HG03097 (cell line): ENCODE results near the gene REPIN1.

ENCODE experiments used
- ATAC-seq: cut with Tn5 transposase; IDR thresholded peaks from one replicate; pipeline ENCODE4 v1.9.1; 2021; ENCODE audit not compliant: unreplicated experiment, low FRiP score

REPIN1 gene

DNA sequence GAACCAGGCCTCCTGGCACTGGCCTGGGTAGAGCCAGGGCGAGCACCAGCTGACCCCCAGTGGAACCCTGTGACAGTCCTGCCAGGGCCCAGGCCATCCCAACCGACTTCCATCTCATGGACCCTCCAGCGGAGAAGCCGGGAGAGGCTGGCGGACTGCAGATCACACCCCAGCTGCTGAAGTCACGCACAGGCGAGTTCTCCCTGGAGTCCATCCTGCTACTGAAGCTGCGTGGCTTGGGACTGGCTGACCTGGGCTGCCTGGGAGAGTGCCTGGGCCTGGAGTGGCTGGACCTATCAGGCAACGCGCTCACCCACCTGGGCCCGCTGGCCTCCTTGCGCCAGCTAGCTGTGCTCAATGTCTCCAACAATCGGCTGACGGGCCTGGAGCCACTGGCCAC, 31.9 kb upstream of the REPIN1 start:
- ATAC-seq, result no peak

- no peak for ATAC-seq
Observed at GRCh38 chr7:150337179-150337578, 31.4 kb upstream of the REPIN1 start.

DNA sequence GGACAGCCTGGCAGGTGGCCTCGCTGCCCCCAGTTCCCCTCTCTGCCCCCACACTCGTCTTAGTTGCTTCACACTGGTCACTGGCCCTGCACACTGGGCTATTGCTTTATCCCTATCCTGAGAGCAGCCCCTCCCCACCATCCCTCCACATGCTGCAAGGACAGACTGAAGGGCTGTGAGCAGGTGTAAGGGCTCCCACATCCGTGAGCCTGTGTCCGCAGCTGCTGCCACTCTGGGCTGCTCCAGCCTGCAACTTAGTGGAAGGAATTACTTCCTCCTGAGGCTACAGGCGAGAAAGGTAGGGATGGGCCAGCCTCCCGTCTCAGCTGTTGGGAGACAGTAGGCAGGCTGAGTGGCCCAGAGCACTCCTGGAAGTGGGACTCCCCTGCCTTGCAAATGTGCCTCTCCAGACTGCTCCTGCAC, 31.0 kb upstream of the REPIN1 start:
- no peak for ATAC-seq

GRCh38 chr7:150338166-150338829, 30.3 kb upstream of the REPIN1 start:
- no peak for ATAC-seq

- ATAC-seq, result no peak
Observed at GRCh38 chr7:150339409-150339809, 29.2 kb upstream of the REPIN1 start.

GRCh38 chr7:150340024-150340749, 28.4 kb upstream of the REPIN1 start:
- ATAC-seq, result no peak

DNA sequence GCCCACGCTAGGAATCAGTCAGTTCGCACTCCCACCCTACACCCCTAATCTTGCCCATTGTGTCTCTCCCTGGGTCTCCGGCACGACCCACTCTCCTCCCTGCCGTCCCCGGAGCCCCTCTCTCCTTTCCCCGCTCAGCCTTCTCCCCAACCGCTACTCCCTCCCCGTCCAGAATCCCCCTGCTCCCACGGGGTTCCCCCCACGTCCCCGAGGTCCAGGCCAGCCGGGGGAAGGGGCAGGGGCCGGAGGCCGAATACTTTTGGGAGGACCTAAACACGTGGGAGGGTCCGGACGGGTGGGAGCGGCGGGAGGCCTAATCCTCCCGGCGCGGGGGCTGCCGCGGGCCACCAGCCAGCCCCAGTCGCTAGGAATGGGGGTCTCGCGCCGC, 27.8 kb upstream of the REPIN1 start:
- no peak for ATAC-seq

DNA sequence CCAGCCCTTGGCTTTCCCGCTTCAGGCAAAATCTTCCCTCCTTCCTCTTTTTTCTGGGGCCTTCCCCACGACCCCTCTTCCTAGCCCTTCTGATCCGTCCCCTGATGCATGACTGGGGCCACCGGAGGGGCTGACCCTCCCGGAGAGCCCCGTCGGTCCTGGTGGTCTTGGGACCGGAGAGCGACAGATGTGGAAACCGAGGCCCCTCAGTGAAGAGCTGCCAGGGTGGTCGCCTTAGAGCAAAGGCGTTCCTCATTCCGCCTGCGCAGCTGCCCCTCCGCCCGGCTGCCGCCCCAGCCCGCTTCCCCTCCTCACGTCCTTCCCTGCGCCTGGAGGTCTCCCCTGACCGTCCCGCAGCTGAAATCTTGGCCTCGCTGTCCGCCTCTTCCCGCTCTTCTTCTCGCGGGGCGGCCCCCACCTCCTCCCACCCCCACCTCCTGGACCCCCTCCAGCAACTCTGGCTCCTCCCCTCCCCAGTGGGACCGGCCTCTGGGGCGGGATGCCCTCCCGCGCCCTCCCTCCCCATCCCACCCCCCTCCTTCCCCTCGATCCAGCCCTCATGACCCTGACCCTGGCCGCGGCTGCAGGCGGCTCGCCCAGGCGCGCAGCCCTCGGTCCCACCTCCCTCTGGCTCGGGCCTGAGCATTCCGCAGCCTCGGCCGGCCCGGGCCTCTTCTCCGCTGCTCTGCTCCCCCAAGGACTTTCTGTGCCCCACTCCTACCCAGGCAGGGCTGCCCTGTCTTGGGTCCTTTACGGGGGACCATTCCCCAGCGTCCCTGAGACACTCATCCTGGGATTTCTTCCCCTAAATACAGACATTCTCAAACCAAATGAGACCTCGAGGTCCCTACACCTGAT, 27.1 kb upstream of the REPIN1 start, which contains the start of gene RARRES2:
Gene RARRES2 (minus strand): TSS at position 367 of the 858 bp plus-strand sequence. CDS start 1,020 bp downstream, outside the sequence.
- no peak for ATAC-seq

- no peak for ATAC-seq
Observed at GRCh38 chr7:150342121-150342408, 26.6 kb upstream of the REPIN1 start.

DNA sequence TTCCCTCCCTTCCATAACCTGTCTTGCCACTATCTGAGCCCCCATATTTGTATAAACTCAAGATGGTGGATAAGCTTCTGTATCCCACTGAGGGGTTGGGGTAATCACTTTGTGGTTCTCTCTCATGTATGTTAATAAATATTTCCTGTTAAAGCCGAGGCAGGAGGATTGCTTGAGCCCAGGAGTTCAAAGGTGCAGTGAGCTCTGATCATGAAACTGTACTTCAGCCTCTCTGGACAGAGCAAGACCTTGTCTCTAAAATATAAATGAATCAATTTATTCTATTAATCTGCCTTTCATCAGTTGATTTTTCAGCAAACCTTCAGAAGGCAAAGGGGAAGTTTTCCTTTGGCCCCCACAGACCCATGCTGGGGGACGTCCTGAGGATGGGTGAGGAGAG, 25.4 kb upstream of the REPIN1 start:
- ATAC-seq, result no peak

- no peak for ATAC-seq
Observed at GRCh38 chr7:150344299-150344698, 24.3 kb upstream of the REPIN1 start.

GRCh38 chr7:150345012-150345411, 23.6 kb upstream of the REPIN1 start:
- no peak for ATAC-seq

- ATAC-seq, result no peak
Observed at GRCh38 chr7:150346922-150347321, 21.7 kb upstream of the REPIN1 start.

DNA sequence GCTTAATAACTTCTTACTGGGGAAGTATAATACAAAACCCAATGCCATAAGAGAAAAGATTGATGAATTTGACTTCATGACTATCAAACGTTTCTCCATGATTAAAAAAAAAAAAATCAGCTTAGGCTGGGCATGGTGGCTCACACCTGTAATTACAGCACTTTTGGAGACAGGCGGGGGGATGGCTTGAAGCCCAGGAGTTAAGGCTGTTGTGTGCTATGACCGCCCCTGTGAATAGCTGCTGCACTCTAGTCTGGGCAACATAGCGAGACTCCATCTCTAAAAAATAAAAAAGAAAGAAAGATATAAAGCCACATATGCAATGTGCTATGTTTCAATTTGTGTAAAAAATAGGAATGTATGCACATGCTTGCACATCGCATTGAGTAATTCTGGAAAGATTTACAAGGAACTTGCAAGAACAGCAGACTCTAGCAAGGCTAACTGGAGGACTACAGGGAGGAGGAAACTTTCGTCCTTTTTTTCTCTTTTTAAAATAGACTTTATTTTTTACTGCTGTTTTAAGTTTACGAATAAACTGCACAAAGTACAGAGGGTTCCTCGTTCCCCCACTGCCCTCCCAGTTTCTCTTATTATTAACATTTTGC, 16.9 kb upstream of the REPIN1 start:
- ATAC-seq, result no peak

DNA sequence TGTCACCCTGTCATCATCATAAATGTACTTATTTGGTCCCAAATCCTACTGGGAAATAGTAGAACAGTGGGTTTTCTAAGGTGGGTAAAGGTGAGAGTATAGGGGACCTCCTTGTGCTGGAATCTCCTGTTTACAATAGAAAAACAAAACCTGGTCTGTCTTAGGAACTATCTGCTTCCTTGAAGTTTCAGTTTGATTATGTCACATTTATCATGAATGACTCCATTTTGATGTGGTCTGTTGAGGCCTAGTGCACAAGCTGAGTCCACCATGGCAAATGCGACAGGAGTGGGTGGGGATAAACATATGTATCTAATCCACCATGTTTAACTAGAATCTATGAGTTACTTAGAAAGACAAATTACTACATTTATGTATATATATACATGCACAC, 13.0 kb upstream of the REPIN1 start:
- no peak for ATAC-seq

DNA sequence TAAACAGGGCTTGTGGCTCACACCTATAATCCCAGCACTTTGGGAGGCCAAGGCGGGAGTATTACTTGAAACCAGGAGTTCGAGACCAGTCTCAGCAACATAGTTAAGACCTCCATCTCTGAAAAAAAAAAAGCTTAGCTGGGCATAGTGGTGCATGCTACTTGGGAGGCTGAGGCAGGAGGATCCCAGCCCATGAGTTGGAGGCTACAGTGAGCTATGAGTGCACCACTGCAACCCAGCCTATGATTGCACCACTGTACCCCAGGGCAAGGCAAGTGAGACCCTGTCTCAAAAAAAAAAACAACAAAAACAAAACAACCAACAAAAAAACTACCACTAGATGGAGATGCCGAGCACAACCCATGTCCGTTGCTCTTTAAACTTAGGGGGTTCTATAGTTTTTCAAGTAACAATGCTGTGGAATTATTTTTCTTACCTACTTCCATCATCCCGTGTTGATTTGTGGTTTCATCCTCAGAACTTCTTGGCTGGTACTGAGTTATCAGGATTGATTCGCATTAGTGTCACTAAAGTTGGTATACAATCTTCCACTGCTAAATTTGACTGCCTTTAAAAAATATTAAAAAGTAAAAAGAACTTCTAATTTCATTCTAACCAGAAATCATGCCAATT, 12.2 kb upstream of the REPIN1 start:
- ATAC-seq, result no peak

DNA sequence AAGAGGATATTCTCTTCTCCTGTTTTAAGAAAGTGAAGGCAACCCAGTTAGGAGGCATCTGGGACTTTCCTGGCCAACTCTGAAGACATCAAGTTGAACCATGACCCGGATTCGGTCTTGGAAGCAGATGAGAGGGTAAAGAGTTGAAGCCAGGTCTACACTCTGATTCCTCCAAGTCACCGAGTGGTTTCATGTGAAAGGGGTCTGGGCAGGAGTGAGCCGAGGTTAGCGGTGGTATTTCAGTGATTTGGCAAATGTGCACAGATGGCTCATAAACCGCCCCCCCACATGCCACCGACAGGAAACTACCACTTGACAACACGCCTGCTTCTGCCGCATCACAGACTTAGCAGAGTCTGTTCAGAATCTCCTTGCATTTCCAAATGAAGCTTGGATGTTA, 11.4 kb upstream of the REPIN1 start:
- no peak for ATAC-seq

DNA sequence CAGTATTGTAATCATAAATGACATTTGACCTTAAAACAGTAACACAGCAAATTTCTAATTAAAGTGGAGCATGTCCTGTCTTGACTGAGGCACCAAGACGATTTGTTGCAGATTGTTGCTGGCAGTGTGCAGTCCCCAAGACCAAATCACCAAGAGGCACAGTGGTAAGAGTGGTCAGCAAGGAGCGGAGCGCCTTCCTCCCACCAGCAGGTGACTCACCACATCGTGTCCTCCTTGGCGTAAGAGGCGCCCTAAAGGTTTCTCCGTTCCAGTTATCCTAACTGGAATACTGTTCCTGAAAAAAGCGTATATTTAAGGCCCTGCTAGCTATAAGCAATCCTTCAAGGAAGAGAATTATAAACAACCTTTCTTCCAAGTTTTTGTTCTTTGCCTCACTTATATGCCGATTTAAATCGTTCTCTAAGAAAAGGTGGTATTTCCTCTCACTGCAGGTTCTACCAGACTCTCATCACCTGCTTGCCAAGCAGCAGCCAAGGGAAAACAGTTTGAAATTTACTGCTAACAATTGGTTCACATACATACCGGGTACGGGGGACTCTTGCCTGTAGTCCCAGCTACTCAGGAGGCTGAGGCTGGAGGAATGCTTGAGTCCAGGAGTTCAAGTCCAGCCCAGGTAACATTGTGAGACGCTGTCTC, 10.7 kb upstream of the REPIN1 start:
- no peak for ATAC-seq

DNA sequence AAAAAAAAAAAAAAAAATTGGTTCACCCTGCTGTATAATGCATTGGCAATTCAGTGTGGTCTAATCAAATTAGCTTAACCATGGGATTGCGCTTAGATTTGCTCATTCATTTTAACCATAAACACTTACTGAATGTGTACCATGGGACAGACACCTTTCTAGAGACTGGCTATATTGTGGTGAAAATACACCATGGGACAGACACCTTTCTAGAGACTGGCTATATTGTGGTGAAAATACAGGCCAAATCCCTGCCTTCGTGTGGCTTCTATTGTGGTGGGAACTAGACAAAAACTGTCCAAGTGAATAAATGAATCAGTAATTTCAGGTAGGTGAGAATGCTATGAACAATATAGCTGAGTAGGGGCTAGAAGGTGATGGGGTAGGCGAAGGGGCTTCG, 10.2 kb upstream of the REPIN1 start:
- no peak for ATAC-seq

DNA sequence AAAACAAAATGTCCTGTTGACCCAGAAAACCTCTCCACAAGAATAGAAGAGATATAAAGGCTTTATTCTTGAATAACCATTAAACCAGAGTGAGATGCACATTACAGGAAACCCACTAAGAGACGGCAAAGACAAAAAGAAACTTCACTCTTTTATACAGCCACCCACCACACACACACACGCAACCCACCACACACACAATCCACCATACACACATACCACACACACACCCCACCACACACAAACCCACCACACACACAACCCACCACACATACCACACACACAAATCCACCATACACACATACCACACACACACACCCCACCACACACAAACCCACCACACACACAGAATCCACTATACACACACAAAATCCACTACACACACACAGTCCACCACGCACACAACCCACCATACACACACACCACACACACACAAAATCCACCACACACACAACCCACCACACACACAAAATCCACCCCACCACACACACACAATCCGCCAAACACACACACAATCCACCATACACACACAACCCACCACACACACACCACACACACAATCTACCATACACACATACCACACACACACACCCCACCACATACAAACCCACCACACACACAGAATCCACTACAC, 9.5 kb upstream of the REPIN1 start:
- no peak for ATAC-seq
